ENCODE results near the gene TMEM94.
"Not testable (repeated sequence)": the region's sequence is repeated elsewhere in the genome, so short reads cannot be mapped to it uniquely, and the experiment has no call there.

TMEM94 gene

GRCh38 chr17:75512926-75513640, 56.6 kb downstream of the TMEM94 start:
- no peak for DNase-seq

DNA sequence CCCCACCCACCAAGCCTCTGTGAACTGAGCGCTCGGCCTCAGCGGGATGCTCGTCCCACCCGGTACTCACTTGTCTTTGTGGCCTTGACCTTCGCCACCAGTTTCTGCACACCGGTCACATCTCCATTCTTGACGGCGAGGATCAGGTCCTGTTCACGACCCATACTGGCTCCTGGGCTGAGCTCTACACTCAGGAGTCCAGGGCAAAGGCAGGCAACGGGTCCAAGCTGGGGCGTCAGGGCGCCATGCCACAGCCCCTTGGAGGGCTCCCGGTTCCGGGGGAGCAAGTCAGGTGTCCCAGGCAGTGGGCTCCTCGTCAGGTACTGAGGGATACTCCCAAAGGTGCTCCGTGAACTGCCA, 57.2 kb downstream of the TMEM94 start:
- no peak for DNase-seq

- no peak for DNase-seq
These were observed 58.0 kb downstream of the TMEM94 start for GRCh38 chr17:75514299-75514918.

GRCh38 chr17:75514919-75515495, 58.6 kb downstream of the TMEM94 start:
- DNase-seq: no peak

DNA sequence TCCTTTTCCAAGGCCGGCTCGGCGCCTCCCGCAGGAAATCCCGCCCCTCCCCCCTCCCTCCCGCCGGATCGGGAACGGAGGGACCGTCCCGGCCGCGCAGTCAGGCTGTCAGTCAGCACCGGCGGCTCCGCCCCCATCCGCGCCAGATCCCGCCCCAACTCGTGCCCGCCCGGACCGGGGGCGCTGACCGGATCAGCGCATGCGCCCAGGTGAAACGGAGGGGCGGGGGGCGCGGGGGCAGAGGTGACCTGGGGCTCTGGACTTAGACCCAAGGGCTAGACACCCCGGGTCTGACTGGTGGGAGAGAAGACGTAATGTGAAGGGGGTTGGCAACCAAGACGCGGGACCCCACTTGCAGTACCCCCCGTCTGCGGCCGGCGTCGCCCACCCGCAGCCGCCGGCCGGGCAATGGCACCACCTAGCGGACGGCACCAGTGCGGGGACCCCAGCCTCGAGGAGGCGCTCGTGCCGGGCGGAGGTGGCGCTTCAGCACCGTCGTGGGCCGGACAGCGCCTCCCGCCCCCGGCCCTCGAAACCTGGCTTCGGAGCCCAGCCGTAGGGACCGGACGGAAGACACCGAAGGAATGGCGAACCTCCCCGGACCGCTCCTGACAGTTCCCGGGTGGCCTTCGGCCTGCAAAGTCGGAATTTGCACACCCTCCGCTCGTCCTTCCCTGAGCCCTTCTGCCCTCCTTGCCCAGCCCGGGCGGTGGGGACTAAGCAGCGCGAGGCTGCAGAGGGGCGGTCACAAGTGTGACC, 59.2 kb downstream of the TMEM94 start, which contains the start of gene CASKIN2:
Gene CASKIN2, minus strand, starts transcription at position 42 of the 759 bp plus-strand sequence. CDS start 1,733 bp downstream, outside the sequence.
- DNase-seq: peak; percentile 84

- DNase-seq: peak; percentile 94
These were observed 59.8 kb downstream of the TMEM94 start, which contains the start of gene TSEN54 for GRCh38 chr17:75516255-75516618. Gene TSEN54, plus strand, starts transcription at chr17:75516528. Its CDS starts 33 bp downstream, at chr17:75516561.

DNA sequence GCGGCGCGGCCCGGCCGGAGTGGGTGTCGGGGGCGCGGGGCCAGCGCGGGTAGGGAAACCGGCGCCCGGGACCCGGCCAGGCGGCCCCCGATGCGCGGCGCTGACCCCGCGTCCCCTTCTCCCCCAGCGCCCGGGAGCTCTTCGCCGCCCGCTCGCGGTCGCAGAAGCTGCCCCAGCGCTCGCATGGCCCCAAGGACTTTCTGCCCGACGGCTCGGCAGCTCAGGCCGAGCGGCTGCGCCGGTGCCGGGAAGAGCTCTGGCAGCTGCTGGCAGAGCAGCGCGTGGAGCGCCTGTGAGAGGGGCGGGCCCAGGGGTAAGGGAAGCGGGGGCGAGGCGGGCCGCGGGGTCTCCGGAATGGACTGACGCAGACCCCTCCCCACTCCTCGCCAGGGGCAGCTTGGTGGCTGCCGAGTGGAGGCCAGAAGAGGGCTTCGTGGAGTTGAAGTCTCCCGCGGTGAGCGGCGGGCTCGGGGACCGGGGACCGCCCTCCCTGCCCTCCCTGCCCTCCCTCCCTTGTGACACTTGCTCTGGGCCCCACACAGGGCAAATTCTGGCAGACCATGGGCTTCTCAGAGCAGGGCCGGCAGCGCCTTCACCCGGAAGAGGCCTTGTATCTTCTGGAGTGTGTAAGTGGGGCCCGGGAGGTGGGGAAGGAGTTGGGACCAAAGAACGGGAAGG, 60.3 kb downstream of the TMEM94 start:
- DNase-seq: peak; percentile 50

- no peak for DNase-seq
These were observed 60.9 kb downstream of the TMEM94 start for GRCh38 chr17:75517297-75517865.

DNA sequence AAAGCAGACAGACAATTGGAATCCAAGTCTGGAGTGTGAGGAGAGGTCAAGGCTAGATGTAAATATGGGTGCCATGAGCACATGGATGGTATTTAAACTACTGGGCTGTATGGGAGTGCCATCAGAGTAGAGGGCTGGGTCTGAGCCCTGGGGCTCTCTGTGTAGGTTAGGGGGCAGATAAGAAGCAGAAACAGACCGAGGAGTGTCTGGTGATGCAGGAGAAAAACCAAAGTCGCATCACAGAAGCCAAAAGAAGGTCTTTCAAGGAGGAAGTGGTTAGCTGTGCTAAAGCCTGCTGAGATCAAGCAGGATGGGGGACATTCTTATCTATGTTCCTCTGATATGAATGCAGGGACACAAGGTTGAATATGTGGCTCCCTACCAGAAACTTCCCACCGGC, 61.8 kb downstream of the TMEM94 start:
- DNase-seq: peak; percentile 93

- no peak for DNase-seq
These were observed 62.6 kb downstream of the TMEM94 start for GRCh38 chr17:75518983-75519537.

- not testable (repeated sequence) for DNase-seq
These were observed 64.0 kb downstream of the TMEM94 start for GRCh38 chr17:75520413-75520812.

GRCh38 chr17:75521290-75521689, 64.9 kb downstream of the TMEM94 start:
- DNase-seq: no peak

DNA sequence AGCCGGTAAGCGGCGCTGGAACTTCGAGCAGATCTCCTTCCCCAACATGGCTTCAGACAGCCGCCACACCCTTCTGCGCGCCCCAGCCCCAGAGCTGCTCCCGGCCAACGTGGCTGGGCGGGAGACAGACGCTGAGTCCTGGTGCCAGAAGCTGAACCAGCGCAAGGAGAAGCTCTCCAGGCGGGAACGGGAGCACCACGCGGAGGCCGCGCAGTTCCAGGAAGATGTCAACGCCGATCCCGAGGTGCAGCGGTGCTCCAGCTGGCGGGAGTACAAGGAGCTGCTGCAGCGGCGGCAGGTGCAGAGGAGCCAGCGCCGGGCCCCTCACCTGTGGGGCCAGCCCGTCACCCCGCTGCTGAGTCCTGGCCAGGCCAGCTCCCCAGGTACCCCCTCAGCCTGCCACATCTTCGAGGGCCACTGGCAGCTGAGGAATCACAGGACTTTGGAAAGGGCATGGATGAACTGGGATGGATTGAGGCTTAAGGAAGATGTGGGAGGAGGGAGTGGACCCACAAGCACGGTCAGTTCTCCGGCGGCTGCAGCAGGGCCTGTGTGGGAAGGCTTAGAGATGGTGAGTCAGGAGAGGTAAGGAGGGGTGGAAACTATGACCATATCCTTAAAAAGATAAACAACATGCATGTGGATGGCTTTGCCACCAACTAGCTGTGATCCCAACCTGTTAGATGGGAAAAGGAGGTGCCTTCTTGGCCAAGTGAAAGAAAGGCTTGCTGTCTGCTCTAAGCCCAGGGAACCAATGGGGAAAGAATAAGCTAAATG, 65.7 kb downstream of the TMEM94 start:
- no peak for DNase-seq

GRCh38 chr17:75523647-75524046, 67.2 kb downstream of the TMEM94 start:
- DNase-seq: no peak

DNA sequence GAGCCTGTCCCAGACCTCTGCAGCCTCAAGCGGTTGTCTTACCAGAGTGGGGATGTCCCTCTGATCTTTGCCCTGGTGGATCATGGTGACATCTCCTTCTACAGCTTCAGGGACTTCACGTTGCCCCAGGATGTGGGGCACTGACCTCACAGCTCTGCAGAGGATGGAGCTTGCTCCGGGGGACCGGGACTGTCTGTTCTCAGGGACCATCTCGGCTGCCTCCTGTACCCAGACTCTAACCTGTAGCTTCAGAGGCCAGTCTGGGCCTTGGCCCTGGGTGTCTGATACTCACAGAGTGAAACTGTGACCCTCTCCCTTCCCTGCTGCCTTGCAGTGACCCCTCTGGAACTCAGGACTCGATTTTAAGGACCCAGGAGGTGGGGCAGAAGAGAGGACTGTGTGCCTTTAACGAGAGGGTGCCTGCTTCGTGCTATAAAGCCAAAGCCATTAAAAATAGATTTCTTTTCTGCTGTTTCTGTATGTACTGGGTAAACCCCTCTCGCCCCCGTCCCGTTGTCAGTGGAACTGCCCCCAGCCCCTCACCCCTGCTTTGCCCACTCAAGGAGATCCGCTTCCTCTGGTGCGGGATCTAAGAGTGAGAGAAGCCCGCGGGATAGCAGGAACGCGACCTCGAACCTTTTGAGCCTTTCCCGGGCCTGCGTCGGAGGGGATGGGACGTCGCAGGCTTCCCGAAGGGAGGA, 68.0 kb downstream of the TMEM94 start:
- no peak for DNase-seq

GRCh38 chr17:75524970-75525805, 68.8 kb downstream of the TMEM94 start, which contains the start of gene LLGL2:
Gene LLGL2, plus strand, starts transcription at chr17:75525697. Its CDS starts 17,730 bp downstream, at chr17:75543427.
- peak; percentile 89 for DNase-seq

DNA sequence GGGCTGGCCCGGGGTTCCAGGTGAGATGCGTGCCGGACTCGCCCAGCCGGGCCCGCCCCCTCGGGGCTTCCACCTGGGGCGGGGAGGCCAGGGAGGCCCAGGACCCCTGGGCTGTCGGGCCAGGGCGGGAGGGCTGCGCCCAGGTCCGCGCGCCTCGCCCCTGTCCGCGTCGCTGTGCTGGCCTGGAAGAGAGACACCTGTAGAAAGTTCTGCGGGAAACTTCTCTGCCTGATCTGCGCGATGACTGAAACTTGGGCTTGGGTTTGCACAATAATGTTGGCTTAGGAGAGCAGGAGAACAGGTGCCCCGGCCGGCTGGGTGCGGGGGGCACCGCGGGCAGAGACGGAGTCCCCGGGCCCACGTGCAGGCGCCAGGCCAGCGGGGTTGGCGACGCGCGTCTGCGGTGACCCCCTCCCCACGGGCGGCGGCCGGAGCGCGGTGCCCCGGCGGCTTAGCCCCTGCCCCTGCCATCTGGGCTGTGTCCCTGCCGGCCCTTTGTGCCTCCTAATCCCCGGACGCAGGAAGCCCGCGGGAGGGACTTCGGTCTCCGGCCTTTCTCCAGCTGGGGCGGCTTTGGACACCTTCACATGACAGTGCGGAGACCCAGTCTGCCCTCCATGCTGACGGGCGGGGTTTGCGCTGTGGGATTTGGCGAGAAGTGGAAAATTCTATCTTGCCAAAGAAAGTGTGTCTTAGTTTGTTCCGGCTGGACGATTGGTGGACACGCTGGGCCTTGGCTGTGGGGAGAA, 69.5 kb downstream of the TMEM94 start:
- DNase-seq: no peak

DNA sequence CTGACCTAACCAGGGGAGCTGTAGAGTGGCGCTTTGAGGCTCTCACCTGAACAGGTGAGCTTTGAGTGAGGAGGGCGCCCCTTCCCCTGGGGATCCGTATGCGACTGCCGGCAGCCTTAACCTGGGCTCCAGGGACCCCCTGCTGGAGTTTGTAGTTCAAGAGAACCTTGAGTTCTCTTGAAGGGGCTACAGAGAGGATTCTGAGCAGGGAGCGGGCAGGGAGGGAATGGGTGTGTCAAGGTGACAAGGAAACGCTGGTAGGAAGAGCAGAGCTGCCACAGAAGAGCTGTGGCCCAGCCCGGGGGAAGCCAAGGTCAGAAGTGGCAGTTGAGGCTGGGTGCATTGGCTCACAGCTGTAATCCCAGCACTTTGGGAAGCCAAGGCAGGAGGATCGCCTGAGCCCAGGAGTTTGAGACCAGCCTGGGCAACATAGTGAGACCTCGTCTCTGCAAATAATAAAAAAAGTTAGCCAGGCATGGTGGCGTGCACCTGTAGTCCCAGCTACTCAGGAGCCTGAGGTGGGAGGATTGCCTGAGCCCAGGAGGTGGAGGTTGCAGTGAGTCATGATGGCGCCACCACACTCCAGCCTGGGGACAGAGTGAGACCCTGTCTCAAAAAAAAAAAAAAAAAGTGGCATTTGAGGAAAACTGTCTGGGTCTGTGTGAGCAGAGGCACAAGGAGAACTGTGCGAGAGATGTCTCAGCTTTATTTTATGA, 70.3 kb downstream of the TMEM94 start:
- no peak for DNase-seq

Measured in hematopoietic multipotent progenitor cell treated with erythropoietin and hydrocortisone succinate and interleukin-3 and kit ligand, for 6 days (in vitro differentiated cells).